Tibial nerve (tissue), 4 donors: Measurements from ENCODE around the gene STRIP1. TPM values are rescaled to one million over a fixed set of nuclear protein-coding genes. Genes with fewer than 3 reads are reported as not detected.
"Not testable (repeated sequence)": the region's sequence is repeated elsewhere in the genome, so short reads cannot be mapped to it uniquely, and the experiment has no call there.

ENCODE experiments used
- DNase-seq, 2 donors: peaks; one replicate each; pipeline ENCODE4 v3.0.0-alpha.2; 2019; ENCODE audit warnings: low spot score in 2 of 2
- H3K27ac ChIP-seq, 4 donors: fragments of 200-600 bp; sonication (generic) in 3 of 4; one replicate each; pipeline ENCODE4 v1.5.1; 2017 to 2019; ENCODE audit warnings: mild to moderate bottlenecking in 1 of 4
- H3K27me3 ChIP-seq, 2 donors: fragments of 200-600 bp; sonication (generic) in 1 of 2; one replicate each; pipeline versions ENCODE4 v1.5.1 to v1.6.0; 2017 to 2019
- H3K36me3 ChIP-seq, 3 donors: fragments of 200-600 bp; sonication (generic); one replicate each; pipeline ENCODE4 v1.5.1; 2018 to 2019
- H3K4me1 ChIP-seq, 4 donors: fragments of 200-600 bp; sonication (generic) in 3 of 4; one replicate each; pipeline ENCODE4 v1.5.1; 2017 to 2019
- H3K4me3 ChIP-seq, 4 donors: fragments of 200-600 bp; sonication (generic) in 3 of 4; one replicate each; pipeline ENCODE4 v1.5.1; 2017 to 2019; ENCODE audit warnings: mild to moderate bottlenecking in 1 of 4, moderate library complexity in 1 of 4
- H3K9me3 ChIP-seq, 4 donors: fragments of 200-600 bp; sonication (generic) in 3 of 4; one replicate each; pipeline ENCODE4 v1.5.1; 2017 to 2019
- EP300 ChIP-seq, 2 donors: sonication (generic); formaldehyde crosslinking; IDR thresholded peaks; one replicate each; pipeline ENCODE4 v1.6.1; 2017; ENCODE audit warnings: antibody characterized with exemption in 2 of 2, mild to moderate bottlenecking in 1 of 2
- POLR2A ChIP-seq, 2 donors: fragments of 450-650 bp; IDR thresholded peaks; one replicate each; pipeline ENCODE4 v1.6.1; 2017; ENCODE audit warnings: antibody characterized with exemption in 2 of 2, mild to moderate bottlenecking in 2 of 2, moderate library complexity in 2 of 2
- WGBS, 2 donors: methylation state at CpG; one replicate each; pipeline ENCODE4 v1.1.5; 2018; 5-methylcytosine and 5-hydroxymethylcytosine counted together
- total RNA-seq, 4 donors: library from RNA; depleted of rRNA; stranded (reverse); fragments of >200 nt; gene quantifications; one replicate each; pipeline ENCODE4 v1.1.0, GENCODE V29; 2016
- TF ChIP-seq, protein P1 (sequence below), 5 experiments: fragments of 200-600 bp in 3 of 5; fragments of 450-650 bp in 2 of 5; sonication (generic) in 3 of 5; IDR thresholded peaks; one replicate each; pipeline ENCODE4 v1.5.1; 2016 to 2019; ENCODE audit warnings: antibody characterized with exemption in 5 of 5, mild to moderate bottlenecking in 3 of 5, moderate library complexity in 2 of 5

The STRIP1 gene
- total RNA-seq, 4 donors from 2014 or later = 37.7 to 43.5 (median 39.7) TPM

DNA sequence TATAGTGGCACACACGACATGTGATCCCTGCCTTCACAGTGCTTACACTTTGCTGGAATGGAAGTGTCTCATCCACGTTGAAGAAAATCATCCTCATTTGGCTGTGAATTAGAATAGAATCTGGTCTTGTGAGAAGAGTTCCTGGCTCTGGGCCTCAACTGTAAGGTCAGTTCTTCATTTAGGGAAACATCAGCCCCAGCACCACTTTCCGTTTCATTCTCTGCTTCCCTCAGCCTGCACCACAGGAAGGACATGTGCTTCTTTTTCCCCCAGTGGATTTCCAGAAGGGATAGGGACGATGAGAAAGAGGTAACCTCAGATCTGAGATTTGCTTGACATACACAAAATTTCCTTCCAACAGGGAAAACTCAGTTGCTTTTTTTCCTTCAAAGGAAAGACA is 39.7 kb downstream of the STRIP1 start:
- Histone ChIP-seq H3K36me3 (no peaks in the 10 kb centered on the region), H3K27ac (no peak overlapping the region), H3K27me3 (peaks cover 0 to 43% of the 10 kb centered on the region in 2 donors), H3K4me3 (no peak overlapping the region), H3K9me3 (no peaks in the 10 kb centered on the region), H3K4me1 (peaks cover 0 to 19% (median 6%) of the 10 kb centered on the region in 4 donors)
- no peak for DNase-seq
- TF ChIP-seq EP300 (IDR thresholded peaks at IDR 0.05) (no peak), POLR2A (IDR thresholded peaks at IDR 0.05) (no peak)
- TF ChIP-seq, protein P1, sequence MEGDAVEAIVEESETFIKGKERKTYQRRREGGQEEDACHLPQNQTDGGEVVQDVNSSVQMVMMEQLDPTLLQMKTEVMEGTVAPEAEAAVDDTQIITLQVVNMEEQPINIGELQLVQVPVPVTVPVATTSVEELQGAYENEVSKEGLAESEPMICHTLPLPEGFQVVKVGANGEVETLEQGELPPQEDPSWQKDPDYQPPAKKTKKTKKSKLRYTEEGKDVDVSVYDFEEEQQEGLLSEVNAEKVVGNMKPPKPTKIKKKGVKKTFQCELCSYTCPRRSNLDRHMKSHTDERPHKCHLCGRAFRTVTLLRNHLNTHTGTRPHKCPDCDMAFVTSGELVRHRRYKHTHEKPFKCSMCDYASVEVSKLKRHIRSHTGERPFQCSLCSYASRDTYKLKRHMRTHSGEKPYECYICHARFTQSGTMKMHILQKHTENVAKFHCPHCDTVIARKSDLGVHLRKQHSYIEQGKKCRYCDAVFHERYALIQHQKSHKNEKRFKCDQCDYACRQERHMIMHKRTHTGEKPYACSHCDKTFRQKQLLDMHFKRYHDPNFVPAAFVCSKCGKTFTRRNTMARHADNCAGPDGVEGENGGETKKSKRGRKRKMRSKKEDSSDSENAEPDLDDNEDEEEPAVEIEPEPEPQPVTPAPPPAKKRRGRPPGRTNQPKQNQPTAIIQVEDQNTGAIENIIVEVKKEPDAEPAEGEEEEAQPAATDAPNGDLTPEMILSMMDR (IDR thresholded peaks at IDR 0.05) = no peak
- 69 to 70% methylated on average over 4 of the region's 4 CpGs for WGBS, 2 donors

DNA sequence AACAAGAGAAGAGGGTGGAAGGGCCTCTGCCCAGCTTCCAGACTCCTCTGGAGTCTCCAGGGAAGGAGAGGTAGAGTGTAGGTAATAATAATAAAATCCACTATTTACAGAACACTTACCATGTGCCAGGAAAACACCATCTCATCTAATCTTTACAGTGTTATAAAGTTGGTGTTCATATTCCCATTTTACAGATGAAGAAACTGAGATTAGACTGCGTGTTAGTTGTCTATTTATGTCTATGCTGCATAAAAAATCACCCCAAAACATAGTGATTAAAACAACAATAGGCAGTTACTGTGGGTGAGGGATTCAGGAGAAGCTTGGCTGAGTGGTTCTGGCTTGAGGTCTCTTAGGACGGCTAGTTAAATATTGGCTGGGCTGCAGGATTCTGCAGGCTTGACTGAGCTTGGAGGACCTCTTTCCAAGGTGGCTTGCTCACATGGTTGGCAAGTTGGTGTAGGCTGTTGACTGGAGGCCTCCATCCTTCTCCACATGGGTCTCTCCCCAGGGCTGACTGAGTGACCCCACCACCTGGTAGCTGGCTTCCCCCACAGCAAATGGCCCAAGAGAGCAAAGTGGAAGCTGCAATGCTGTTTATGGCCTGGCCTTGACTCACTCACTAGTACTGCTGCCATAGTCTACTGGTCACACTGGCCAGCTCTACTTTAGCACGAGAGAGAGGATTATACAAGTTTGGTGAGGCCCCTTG is 42.5 kb downstream of the STRIP1 start:
- TF ChIP-seq POLR2A (IDR thresholded peaks at IDR 0.05) (no peak), EP300 (IDR thresholded peaks at IDR 0.05) (no peak)
- TF ChIP-seq, protein P1 (IDR thresholded peaks at IDR 0.05) = no peak
- WGBS, 2 donors = 82 to 85% methylated on average over 3 of the region's 3 CpGs
- Histone ChIP-seq H3K4me3 (no peak overlapping the region), H3K4me1 (no peaks in the 10 kb centered on the region), H3K9me3 (no peaks in the 10 kb centered on the region), H3K27ac (no peak overlapping the region), H3K36me3 (no peaks in the 10 kb centered on the region), H3K27me3 (peaks cover 0 to 17% of the 10 kb centered on the region in 2 donors)
- no peak for DNase-seq

DNA sequence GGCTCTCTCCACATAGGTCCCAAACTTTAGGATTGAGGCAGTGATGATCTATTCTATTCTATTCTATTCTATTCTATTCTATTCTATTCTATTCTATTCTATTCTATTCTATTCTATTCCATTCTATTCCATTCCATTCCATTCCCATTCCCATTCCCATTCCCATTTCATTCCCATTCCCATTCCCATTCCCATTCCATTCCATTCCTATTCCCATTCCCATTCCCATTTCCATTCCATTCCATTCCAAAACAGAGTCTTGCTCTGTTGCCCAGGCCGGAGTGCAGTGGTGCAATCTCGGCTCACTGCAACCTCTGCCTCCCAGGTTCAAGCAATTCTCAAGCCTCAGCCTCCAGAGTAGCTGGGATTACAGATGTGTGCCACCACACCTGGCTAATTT is 45.6 kb downstream of the STRIP1 start:
- WGBS, 2 donors = 96 to 97% methylated on average over 2 of the region's 2 CpGs
- H3K36me3 ChIP-seq, DNase-seq, H3K4me3 ChIP-seq, H3K27ac ChIP-seq, H3K9me3 ChIP-seq: not testable (repeated sequence)
- peaks cover 0 to 13% (median 5%) of the 10 kb centered on the region in 4 donors for H3K4me1 ChIP-seq
- peaks cover 0 to 17% of the 10 kb centered on the region in 2 donors for H3K27me3 ChIP-seq

DNA sequence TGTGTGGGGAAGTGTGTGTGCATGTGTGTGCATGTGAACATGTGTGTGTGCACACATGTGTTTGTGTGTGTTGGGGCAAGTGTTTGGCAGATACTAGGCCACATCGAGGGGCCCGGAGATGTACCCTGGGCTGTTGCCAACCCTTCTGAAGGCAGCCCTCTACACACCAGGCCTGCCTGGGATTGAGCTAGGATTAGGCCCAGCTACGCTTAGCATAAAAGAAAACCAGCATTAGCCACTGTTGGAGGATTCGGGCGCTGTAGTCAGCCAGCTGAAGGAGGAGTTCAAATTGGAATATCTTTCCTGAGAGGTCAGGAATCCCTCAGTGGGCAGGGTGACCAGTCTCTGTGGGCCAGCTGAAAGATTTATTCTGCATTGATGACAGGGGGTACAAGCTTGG is 46.6 kb downstream of the STRIP1 start:
- Histone ChIP-seq H3K4me3 (no peak overlapping the region), H3K4me1 (peaks cover 0 to 13% (median 5%) of the 10 kb centered on the region in 4 donors), H3K27me3 (peaks cover 0 to 17% of the 10 kb centered on the region in 2 donors), H3K27ac (no peak overlapping the region), H3K36me3 (no peaks in the 10 kb centered on the region), H3K9me3 (no peaks in the 10 kb centered on the region)
- no peak for DNase-seq
- whole genome bisulfite sequencing, 2 donors = 83 to 93% methylated on average over 5 of the region's 5 CpGs
- TF ChIP-seq POLR2A (IDR thresholded peaks at IDR 0.05) (no peak), EP300 (IDR thresholded peaks at IDR 0.05) (no peak)
- TF ChIP-seq, protein P1 (IDR thresholded peaks at IDR 0.05) = no peak

DNA sequence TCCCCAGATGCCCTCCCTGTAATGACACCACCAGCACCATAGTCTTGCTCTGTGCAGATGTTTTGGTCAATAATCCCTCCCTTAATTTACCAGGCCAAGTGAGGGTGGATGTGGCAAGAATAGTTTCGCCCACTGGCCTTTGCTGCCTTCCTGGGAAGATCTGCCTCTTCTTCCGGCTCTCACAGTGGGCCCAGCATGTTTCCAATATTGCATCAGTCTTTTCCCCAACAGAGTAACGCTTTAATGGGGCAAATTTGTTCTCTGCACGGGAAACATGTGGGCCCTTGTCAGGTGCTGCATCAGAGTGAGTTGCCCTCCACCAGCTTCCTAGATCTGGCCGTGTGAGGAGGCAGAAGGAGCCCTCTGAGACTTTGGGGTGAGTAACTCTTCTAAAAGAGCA is 48.1 kb downstream of the STRIP1 start:
- no peak overlapping the region for H3K4me3 ChIP-seq
- H3K36me3 ChIP-seq = no peaks in the 10 kb centered on the region
- no peak overlapping the region for H3K27ac ChIP-seq
- H3K4me1 ChIP-seq = peaks cover 0 to 13% (median 5%) of the 10 kb centered on the region in 4 donors
- TF ChIP-seq, protein P1 (IDR thresholded peaks at IDR 0.05) = no peak
- TF ChIP-seq POLR2A (IDR thresholded peaks at IDR 0.05) = no peak
- WGBS, 2 donors = 83 to 94% methylated on average over 5 of the region's 5 CpGs
- no peaks in the 10 kb centered on the region for H3K9me3 ChIP-seq
- no peak for DNase-seq
- peaks cover 0 to 17% of the 10 kb centered on the region in 2 donors for H3K27me3 ChIP-seq
